Coronary artery (tissue), 2 donors: ENCODE data around the gene PLPP1.
A peak's percentile ranks its signal among the peaks of the same experiment; 100 is the strongest.

Experiments used
- DNase-seq: peaks from one replicate; pipeline ENCODE4 v3.0.0-alpha.2; 2017; ENCODE audit warnings: low spot score
- H3K27ac ChIP-seq, 2 donors: fragments of 200-600 bp; sonication (generic); one replicate each; pipeline ENCODE4 v1.5.1; 2016 to 2019
- H3K4me3 ChIP-seq: fragments of 200-600 bp; sonication (generic); 2 replicates; pipeline ENCODE4 v1.5.1; 2016; ENCODE audit warnings: mild to moderate bottlenecking, moderate library complexity
- TF ChIP-seq, protein P1 (sequence below): fragments of 200-600 bp; sonication (generic); IDR thresholded peaks from one replicate; pipeline ENCODE4 v1.5.1; 2019; ENCODE audit warnings: antibody characterized with exemption

Gene PLPP1

DNA sequence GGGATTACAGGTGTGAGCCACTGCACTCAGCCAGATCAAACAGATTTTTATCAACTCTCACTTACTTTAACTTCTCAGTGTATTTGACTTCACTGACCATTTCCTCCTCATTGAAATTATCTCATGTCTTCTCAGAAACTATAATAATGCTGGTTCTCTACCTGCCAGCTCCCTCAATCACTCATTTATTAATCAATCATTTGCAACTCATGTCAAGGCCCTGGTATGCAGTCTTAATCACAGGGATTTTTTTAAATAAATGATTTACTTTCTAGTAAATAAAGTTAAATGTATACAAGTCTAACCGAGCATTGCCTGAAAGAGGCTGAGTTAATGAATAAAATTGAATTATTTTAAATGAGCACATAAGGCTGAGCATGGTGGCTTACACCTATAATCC lies 63.3 kb downstream of the PLPP1 start:
- DNase-seq, result no peak
- H3K27ac ChIP-seq, result no peak overlapping the region
- no peak overlapping the region for H3K4me3 ChIP-seq
- TF ChIP-seq, protein P1, sequence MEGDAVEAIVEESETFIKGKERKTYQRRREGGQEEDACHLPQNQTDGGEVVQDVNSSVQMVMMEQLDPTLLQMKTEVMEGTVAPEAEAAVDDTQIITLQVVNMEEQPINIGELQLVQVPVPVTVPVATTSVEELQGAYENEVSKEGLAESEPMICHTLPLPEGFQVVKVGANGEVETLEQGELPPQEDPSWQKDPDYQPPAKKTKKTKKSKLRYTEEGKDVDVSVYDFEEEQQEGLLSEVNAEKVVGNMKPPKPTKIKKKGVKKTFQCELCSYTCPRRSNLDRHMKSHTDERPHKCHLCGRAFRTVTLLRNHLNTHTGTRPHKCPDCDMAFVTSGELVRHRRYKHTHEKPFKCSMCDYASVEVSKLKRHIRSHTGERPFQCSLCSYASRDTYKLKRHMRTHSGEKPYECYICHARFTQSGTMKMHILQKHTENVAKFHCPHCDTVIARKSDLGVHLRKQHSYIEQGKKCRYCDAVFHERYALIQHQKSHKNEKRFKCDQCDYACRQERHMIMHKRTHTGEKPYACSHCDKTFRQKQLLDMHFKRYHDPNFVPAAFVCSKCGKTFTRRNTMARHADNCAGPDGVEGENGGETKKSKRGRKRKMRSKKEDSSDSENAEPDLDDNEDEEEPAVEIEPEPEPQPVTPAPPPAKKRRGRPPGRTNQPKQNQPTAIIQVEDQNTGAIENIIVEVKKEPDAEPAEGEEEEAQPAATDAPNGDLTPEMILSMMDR, result no peak

DNA sequence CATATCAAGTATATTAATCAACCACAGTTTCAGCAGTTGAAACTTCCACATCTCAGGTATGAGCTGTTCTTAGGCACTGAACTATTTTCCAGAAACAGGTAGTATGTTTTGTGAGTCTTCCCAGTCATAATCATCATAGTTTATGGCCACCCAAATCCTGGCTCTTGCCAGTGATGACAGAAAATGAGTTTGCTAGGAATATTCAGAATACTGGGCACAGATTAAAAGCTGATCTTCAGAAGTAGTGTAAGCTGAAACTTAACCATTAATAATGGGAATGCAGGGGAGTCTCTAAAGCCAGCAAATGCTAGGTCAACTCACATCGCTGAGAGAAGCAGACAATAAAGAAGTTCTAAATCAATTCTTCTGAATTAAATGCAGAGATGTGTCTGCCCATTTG lies 64.5 kb downstream of the PLPP1 start:
- no peak overlapping the region for H3K27ac ChIP-seq
- no peak overlapping the region for H3K4me3 ChIP-seq
- no peak for DNase-seq
- TF ChIP-seq, protein P1, result no peak

DNA sequence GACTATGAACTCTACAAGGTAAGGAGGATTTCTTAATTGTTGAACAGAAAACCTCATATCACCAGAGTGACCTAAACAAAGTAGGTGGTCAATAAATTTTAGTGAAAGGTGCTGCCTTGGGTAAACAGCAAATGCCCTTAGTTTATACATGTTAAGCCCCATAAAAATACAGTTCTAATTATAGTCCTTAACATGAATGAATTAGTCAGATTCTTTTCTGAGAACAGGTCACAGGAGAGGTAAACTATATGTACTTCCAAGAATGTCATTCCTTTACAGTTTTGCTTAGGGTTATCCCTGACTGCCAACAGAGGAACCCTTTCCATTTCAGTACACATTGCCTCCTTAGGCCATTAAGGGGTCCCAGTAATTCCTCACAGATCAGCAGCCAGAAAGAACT lies 64.9 kb downstream of the PLPP1 start:
- Histone ChIP-seq H3K27ac (no peak overlapping the region), H3K4me3 (no peak overlapping the region)
- TF ChIP-seq, protein P1, result no peak
- DNase-seq, result no peak

DNA sequence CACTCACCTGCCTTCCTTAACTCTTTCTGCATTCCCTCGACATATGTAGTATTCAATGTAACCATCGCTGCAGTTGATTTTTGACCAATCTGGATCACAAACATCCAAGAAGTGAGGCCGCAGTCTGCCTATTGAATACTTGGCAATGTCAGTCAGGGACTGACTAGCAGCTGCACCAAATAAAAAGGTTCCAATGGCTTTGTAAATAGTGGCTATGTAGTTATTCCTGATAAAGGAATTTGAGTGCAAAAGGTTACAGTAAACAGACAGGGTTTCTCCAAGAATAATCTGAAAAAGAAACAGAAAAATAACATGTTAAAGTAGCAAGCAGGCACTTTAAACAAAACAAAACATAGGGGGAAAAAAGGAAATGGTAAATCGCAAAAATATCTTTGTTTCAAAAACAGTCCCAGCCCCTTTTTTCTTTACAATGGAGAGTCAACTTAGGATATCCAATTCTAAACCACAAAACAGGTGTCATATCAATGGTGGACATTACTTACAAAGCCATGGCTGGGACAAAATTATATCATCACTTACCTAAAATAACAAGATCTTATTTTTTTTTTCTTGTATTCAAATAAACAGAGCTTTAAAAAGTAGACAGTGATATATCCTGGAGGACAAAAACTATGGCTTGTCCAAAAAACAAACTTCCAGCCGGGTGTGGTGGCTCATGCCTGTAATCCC lies 66.8 kb downstream of the PLPP1 start:
- DNase-seq, result no peak
- peak overlapping the region; percentile 32 to 62 for H3K27ac ChIP-seq
- TF ChIP-seq, protein P1, result no peak
- no peak overlapping the region for H3K4me3 ChIP-seq

DNA sequence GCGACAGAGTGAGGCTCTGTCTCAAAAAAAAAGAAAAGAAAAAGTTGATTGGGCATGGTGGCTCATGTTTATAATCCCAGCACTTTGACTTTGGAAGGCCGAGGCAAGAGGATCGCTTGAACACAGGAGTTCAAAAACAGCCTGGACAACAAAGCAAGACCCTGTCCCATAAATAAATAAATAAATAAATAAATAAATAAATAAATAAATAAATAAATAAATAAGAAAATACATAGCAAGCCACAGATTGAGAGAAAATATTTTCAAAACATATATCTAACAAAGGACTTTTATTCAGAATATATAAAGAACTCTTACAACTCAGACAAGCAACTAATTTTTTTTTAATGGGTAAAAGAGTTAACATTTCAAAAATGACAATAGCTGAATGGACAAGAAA lies 71.2 kb downstream of the PLPP1 start:
- TF ChIP-seq, protein P1, result no peak
- H3K4me3 ChIP-seq, result no peak overlapping the region
- no peak overlapping the region for H3K27ac ChIP-seq
- no peak for DNase-seq

DNA sequence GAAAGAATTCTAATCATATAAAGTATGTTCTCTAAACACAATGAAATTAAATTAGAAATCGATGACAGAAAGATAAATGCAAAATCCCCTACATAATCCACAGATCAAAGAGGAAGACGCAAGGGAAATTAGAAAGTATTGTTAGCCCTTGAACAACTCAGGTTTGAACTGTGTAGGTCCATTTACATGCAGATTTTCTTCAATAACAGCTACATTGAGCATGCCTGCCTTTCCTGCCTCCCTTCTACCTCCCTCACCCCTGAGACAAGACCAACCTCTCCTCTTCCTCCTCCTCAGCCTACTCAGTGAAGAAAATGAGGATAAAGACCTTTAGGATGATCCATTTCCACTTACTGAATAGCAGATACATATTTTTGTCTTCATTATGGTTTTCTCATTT lies 75.2 kb downstream of the PLPP1 start:
- DNase-seq, result no peak
- no peak overlapping the region for H3K27ac ChIP-seq
- H3K4me3 ChIP-seq, result no peak overlapping the region
- TF ChIP-seq, protein P1, result no peak

DNA sequence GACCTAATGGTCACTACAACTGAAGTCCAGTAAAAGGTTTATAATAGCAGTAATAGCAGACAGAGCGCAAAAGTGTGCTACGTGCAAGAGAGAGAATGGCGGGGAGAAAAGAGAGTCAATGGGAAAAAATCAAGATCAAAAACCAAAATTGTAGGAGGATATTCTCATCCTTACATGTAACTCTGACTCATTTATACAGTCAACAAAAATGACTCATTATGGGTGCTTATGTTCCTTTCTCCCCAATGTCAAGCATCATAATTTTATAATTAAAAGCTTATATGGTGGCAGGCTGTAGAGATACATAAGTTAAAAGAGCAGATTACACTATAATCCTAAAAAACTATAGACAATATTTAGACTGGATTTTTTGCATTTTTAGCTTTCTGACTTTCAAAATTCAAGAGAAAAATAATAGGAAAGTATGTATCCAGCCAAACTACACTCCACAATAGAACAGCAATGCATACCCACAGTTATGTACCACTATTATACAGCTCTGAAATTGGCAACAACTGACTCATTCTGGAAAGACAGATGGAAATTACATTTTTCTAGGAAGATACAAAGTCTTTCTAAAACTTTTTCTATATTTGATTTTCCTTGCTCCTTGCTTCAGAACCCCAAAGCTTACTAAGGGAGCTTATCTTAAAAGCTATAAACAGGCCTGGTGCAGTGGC lies 78.4 kb downstream of the PLPP1 start:
- Histone ChIP-seq H3K27ac (no peak overlapping the region), H3K4me3 (no peak overlapping the region)
- DNase-seq, result no peak
- TF ChIP-seq, protein P1, result no peak
